Measurements from ENCODE around the gene KRTAP9-8.
"Not testable (repeated sequence)": the region's sequence is repeated elsewhere in the genome, so short reads cannot be mapped to it uniquely, and the experiment has no call there.

KRTAP9-8 gene

DNA sequence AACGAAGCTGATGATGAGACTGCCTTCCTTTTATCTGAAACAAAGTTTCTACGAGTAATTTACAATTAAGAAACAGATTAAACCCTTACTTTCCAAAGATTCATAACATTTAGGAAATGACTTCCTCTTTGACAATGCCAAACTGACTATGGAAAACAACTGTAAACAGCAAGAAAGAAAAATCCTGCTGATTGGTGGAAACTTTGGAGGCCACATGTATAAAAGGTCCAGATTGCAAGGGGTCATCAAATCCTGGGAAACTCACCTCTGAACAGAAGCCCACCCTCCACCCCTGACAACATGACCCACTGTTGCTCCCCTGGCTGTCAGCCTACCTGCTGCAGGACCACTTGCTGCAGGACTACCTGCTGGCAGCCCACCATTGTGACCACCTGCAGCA lies 27.3 kb downstream of the KRTAP9-8 start, which contains the start of gene KRTAP9-6:
Gene KRTAP9-6, plus strand, starts transcription at position 301 of the 400 bp plus-strand sequence. Its CDS starts 0 bp downstream, at position 301.
- TF ChIP-seq ESRRG (CRISPR knock-in tag; IDR thresholded peaks at IDR 0.05) (no peak), TCF4 (CRISPR knock-in tag; IDR thresholded peaks at IDR 0.05; ENCODE audit: borderline replicate concordance) (no peak), GLIS3 (CRISPR knock-in tag; IDR thresholded peaks at IDR 0.05) (no peak), ZFP3 (CRISPR knock-in tag; IDR thresholded peaks at IDR 0.05) (no peak), PATZ1 (CRISPR knock-in tag; IDR thresholded peaks at IDR 0.05; ENCODE audit: borderline replicate concordance) (no peak), ISL1 (CRISPR knock-in tag; IDR thresholded peaks at IDR 0.05) (no peak), ZC3H10 (CRISPR knock-in tag; IDR thresholded peaks at IDR 0.05) (no peak), PPARA (CRISPR knock-in tag; IDR thresholded peaks at IDR 0.05; ENCODE audit: borderline replicate concordance) (no peak), ZNF8 (CRISPR knock-in tag; IDR thresholded peaks at IDR 0.05) (no peak), OSR1 (CRISPR knock-in tag; IDR thresholded peaks at IDR 0.05) (no peak), ZFP30 (CRISPR knock-in tag; IDR thresholded peaks at IDR 0.05) (no peak), ZNF565 (CRISPR knock-in tag; conservative IDR thresholded peaks at IDR 0.05; ENCODE audit: low read depth) (no peak), ZNF70 (CRISPR knock-in tag; IDR thresholded peaks at IDR 0.05) (no peak), SNAI2 (CRISPR knock-in tag; IDR thresholded peaks at IDR 0.05) (no peak), CSDC2 (CRISPR knock-in tag; IDR thresholded peaks at IDR 0.05) (no peak), ARNTL (CRISPR knock-in tag; IDR thresholded peaks at IDR 0.05; ENCODE audit: borderline replicate concordance, low read depth) (no peak), TSHZ2 (CRISPR knock-in tag; IDR thresholded peaks at IDR 0.05) (no peak)
- TF ChIP-seq, protein P1, sequence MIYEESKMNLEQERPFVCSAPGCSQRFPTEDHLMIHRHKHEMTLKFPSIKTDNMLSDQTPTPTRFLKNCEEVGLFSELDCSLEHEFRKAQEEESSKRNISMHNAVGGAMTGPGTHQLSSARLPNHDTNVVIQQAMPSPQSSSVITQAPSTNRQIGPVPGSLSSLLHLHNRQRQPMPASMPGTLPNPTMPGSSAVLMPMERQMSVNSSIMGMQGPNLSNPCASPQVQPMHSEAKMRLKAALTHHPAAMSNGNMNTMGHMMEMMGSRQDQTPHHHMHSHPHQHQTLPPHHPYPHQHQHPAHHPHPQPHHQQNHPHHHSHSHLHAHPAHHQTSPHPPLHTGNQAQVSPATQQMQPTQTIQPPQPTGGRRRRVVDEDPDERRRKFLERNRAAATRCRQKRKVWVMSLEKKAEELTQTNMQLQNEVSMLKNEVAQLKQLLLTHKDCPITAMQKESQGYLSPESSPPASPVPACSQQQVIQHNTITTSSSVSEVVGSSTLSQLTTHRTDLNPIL (CRISPR knock-in tag; IDR thresholded peaks at IDR 0.05; ENCODE audit: low read depth), result no peak
- TF ChIP-seq, protein P2, sequence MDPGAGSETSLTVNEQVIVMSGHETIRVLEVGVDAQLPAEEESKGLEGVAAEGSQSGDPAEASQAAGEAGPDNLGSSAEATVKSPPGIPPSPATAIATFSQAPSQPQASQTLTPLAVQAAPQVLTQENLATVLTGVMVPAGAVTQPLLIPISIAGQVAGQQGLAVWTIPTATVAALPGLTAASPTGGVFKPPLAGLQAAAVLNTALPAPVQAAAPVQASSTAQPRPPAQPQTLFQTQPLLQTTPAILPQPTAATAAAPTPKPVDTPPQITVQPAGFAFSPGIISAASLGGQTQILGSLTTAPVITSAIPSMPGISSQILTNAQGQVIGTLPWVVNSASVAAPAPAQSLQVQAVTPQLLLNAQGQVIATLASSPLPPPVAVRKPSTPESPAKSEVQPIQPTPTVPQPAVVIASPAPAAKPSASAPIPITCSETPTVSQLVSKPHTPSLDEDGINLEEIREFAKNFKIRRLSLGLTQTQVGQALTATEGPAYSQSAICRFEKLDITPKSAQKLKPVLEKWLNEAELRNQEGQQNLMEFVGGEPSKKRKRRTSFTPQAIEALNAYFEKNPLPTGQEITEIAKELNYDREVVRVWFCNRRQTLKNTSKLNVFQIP (CRISPR knock-in tag; IDR thresholded peaks at IDR 0.05; ENCODE audit: borderline replicate concordance, low read depth), result no peak
- TF ChIP-seq, protein P3, sequence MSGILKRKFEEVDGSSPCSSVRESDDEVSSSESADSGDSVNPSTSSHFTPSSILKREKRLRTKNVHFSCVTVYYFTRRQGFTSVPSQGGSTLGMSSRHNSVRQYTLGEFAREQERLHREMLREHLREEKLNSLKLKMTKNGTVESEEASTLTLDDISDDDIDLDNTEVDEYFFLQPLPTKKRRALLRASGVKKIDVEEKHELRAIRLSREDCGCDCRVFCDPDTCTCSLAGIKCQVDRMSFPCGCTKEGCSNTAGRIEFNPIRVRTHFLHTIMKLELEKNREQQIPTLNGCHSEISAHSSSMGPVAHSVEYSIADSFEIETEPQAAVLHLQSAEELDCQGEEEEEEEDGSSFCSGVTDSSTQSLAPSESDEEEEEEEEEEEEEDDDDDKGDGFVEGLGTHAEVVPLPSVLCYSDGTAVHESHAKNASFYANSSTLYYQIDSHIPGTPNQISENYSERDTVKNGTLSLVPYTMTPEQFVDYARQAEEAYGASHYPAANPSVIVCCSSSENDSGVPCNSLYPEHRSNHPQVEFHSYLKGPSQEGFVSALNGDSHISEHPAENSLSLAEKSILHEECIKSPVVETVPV (CRISPR knock-in tag; IDR thresholded peaks at IDR 0.05), result no peak
- no peak for ATAC-seq

GRCh38 chr17:41267711-41268110 lies 29.9 kb downstream of the KRTAP9-8 start:
- TF ChIP-seq ZFP3 (CRISPR knock-in tag; IDR thresholded peaks at IDR 0.05), result no peak
- no peak for TF ChIP-seq ESRRG (CRISPR knock-in tag; IDR thresholded peaks at IDR 0.05)
- no peak for TF ChIP-seq ISL1 (CRISPR knock-in tag; IDR thresholded peaks at IDR 0.05)
- TF ChIP-seq BACH2 (CRISPR knock-in tag; IDR thresholded peaks at IDR 0.05; ENCODE audit: borderline replicate concordance), result no peak
- TF ChIP-seq TCF4 (CRISPR knock-in tag; IDR thresholded peaks at IDR 0.05; ENCODE audit: borderline replicate concordance), result no peak
- TF ChIP-seq PPARA (CRISPR knock-in tag; IDR thresholded peaks at IDR 0.05; ENCODE audit: borderline replicate concordance), result no peak
- TF ChIP-seq, protein P1 (CRISPR knock-in tag; IDR thresholded peaks at IDR 0.05; ENCODE audit: low read depth), result no peak
- ATAC-seq, result no peak

GRCh38 chr17:41271323-41271722 lies 33.5 kb downstream of the KRTAP9-8 start:
- not testable (repeated sequence) for ATAC-seq
